ENCODE results near the gene TBC1D5. TPM values are rescaled to one million over a fixed set of nuclear protein-coding genes. Genes with fewer than 3 reads are reported as not detected.
"Not testable (repeated sequence)": the region's sequence is repeated elsewhere in the genome, so short reads cannot be mapped to it uniquely, and the experiment has no call there.

The TBC1D5 gene
- polyA plus RNA-seq, 2 of the 4 experiments (the other 2 are of a cell fraction) = 36.7 to 72.2 TPM

DNA sequence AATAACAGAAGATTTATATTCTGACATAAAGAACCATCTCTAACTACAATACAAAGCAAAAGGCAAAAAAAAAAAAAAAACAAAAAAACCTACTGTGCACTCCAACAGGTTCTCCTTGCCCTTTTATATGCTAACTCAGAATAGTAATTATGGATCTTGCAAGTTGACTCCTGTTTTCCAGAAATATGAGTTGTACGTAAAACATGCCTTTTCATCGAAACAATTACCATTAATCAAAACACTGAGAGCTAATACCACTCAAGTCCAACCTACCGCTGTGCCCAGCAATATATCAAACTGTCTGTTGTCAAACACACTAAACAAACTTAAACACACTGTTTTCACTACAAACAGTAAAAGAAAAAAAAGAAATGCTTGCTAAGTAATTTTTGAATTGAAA is 389.8 kb downstream of the TBC1D5 start:
- 91% methylated on average over 3 of the region's 3 CpGs for WGBS (ENCODE audit: missing lambda C conversion rate)
- no peak for ATAC-seq
- TF ChIP-seq CHD4 (IDR thresholded peaks at IDR 0.05; ENCODE audit: borderline replicate concordance) = no peak
- TF ChIP-seq, protein P1, sequence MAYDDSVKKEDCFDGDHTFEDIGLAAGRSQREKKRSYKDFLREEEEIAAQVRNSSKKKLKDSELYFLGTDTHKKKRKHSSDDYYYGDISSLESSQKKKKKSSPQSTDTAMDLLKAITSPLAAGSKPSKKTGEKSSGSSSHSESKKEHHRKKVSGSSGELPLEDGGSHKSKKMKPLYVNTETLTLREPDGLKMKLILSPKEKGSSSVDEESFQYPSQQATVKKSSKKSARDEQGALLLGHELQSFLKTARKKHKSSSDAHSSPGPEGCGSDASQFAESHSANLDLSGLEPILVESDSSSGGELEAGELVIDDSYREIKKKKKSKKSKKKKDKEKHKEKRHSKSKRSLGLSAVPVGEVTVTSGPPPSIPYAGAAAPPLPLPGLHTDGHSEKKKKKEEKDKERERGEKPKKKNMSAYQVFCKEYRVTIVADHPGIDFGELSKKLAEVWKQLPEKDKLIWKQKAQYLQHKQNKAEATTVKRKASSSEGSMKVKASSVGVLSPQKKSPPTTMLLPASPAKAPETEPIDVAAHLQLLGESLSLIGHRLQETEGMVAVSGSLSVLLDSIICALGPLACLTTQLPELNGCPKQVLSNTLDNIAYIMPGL (CRISPR knock-in tag; IDR thresholded peaks at IDR 0.05; ENCODE audit: borderline replicate concordance) = no peak
- TF ChIP-seq MAZ (IDR thresholded peaks at IDR 0.05; ENCODE audit: borderline replicate concordance, low read depth, low read length) = no peak
- TF ChIP-seq BCL3 (IDR thresholded peaks at IDR 0.05) = no peak
- no peak for TF ChIP-seq FOSL2 (IDR thresholded peaks at IDR 0.05)
- TF ChIP-seq FOSL2 (CRISPR knock-in tag; IDR thresholded peaks at IDR 0.05) = no peak
- no peak for TF ChIP-seq ESRRA (IDR thresholded peaks at IDR 0.05; ENCODE audit: borderline replicate concordance, low read length)
- TF ChIP-seq, protein P2, sequence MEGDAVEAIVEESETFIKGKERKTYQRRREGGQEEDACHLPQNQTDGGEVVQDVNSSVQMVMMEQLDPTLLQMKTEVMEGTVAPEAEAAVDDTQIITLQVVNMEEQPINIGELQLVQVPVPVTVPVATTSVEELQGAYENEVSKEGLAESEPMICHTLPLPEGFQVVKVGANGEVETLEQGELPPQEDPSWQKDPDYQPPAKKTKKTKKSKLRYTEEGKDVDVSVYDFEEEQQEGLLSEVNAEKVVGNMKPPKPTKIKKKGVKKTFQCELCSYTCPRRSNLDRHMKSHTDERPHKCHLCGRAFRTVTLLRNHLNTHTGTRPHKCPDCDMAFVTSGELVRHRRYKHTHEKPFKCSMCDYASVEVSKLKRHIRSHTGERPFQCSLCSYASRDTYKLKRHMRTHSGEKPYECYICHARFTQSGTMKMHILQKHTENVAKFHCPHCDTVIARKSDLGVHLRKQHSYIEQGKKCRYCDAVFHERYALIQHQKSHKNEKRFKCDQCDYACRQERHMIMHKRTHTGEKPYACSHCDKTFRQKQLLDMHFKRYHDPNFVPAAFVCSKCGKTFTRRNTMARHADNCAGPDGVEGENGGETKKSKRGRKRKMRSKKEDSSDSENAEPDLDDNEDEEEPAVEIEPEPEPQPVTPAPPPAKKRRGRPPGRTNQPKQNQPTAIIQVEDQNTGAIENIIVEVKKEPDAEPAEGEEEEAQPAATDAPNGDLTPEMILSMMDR (IDR thresholded peaks at IDR 0.05) = no peak
- TF ChIP-seq FOXS1 (CRISPR knock-in tag; IDR thresholded peaks at IDR 0.05) = no peak
- no peak for TF ChIP-seq MAFK (IDR thresholded peaks at IDR 0.05; ENCODE audit: partially characterized antibody)
- TF ChIP-seq EHMT2 (IDR thresholded peaks at IDR 0.05; ENCODE audit: low read depth) = no peak
- DNase-seq (ENCODE audit: low read depth in 1 of 2, low spot score in 1 of 2) = no peak
- Histone ChIP-seq H3K27ac (no peak overlapping the region), H3K4me3 (no peak overlapping the region), H3K4me2 (no peak overlapping the region), H3K4me1 (no peaks in the 10 kb centered on the region), H3K9me3 (no peaks in the 10 kb centered on the region)
- no peak for FAIRE-seq
- ChIA-PET CTCF (no interaction called here), POLR2A (no interaction called here)

DNA sequence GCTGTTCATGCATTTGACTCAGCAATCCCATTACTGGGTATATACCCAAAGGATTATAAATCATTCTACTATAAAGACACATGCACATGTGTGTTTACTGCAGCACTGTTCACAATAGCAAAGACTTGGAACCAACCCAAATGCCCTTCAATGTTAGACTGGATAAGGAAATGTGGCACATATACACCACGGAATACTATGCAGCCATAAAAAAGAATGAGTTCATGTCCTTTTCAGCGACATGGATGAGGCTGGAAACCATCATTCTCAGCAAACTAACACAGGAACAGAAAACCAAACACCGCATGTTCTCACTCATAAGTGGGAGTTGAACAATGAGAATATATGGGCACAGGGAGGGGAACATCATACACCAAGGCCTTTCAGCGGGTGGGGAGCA is 391.2 kb downstream of the TBC1D5 start:
- H3K4me2 ChIP-seq; H3K4me1 ChIP-seq; ATAC-seq; FAIRE-seq; H3K4me3 ChIP-seq; H3K27ac ChIP-seq; POLR2A ChIA-PET; H3K9me3 ChIP-seq; CTCF ChIA-PET; DNase-seq (ENCODE audit: low read depth in 1 of 2, low spot score in 1 of 2): not testable (repeated sequence)
- WGBS (ENCODE audit: missing lambda C conversion rate) = 91% methylated on average over 4 of the region's 4 CpGs

GRCh38 chr3:17349093-17349492 is 393.3 kb downstream of the TBC1D5 start:
- DNase-seq (ENCODE audit: low read depth in 1 of 2, low spot score in 1 of 2) (no peak), ATAC-seq (no peak), FAIRE-seq (no peak)
- H3K4me3 ChIP-seq = no peak overlapping the region
- H3K4me2 ChIP-seq = no peak overlapping the region
- no peak overlapping the region for H3K27ac ChIP-seq
- H3K4me1 ChIP-seq = no peaks in the 10 kb centered on the region
- POLR2A ChIA-PET = no interaction called here
- no peak for TF ChIP-seq TFCP2L1 (CRISPR knock-in tag; IDR thresholded peaks at IDR 0.05)
- no peak for TF ChIP-seq ZFP36 (IDR thresholded peaks at IDR 0.05; ENCODE audit: borderline replicate concordance, partially characterized antibody)
- no peak for TF ChIP-seq HOXB5 (CRISPR knock-in tag; IDR thresholded peaks at IDR 0.05)
- TF ChIP-seq RNF2 (IDR thresholded peaks at IDR 0.05; ENCODE audit: borderline replicate concordance, low read depth) = no peak
- no peak for TF ChIP-seq USF2 (IDR thresholded peaks at IDR 0.05)
- TF ChIP-seq CEBPB (IDR thresholded peaks at IDR 0.05) = no peak
- TF ChIP-seq CBX2 (IDR thresholded peaks at IDR 0.05; ENCODE audit: borderline replicate concordance, low read depth) = no peak
- no peak for TF ChIP-seq NFE2L2 (conservative IDR thresholded peaks at IDR 0.05; ENCODE audit: low read length)
- TF ChIP-seq SREBF2 (IDR thresholded peaks at IDR 0.05) = no peak
- TF ChIP-seq HES2 (IDR thresholded peaks at IDR 0.05) = no peak
- no peak for TF ChIP-seq SMC3 (IDR thresholded peaks at IDR 0.05)
- TF ChIP-seq RARB (CRISPR knock-in tag; IDR thresholded peaks at IDR 0.05) = no peak
- TF ChIP-seq FOSB (CRISPR knock-in tag; IDR thresholded peaks at IDR 0.05) = no peak
- TF ChIP-seq JUNB (IDR thresholded peaks at IDR 0.05) = no peak
- TF ChIP-seq, protein P3, sequence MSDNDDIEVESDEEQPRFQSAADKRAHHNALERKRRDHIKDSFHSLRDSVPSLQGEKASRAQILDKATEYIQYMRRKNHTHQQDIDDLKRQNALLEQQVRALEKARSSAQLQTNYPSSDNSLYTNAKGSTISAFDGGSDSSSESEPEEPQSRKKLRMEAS (IDR thresholded peaks at IDR 0.05) = no peak
- no peak for TF ChIP-seq BCL3 (IDR thresholded peaks at IDR 0.05)
- no peak for TF ChIP-seq PHF8 (IDR thresholded peaks at IDR 0.05; ENCODE audit: borderline replicate concordance, low read depth)
- TF ChIP-seq ZC3H11A (IDR thresholded peaks at IDR 0.05) = no peak
- no peaks in the 10 kb centered on the region for H3K9me3 ChIP-seq
- WGBS (ENCODE audit: missing lambda C conversion rate) = 79% methylated on average over 1 of the region's 1 CpG
- CTCF ChIA-PET = interaction anchor here (0.6 kb wide), 2 partner anchors 63 to 1081 kb away, joined by 3 read pairs; no protein-coding TSS in a partner anchor

Data from A549 (cell line).